Measurements from ENCODE around the gene HTR6.

Gene HTR6

GRCh38 chr1:19656134-19656779, 8.4 kb upstream of the HTR6 start:
- in situ Hi-C loops (cut with MboI; ENCODE audit: low sequenced_read_pairs), result no loop called here

GRCh38 chr1:19656780-19657466, 7.8 kb upstream of the HTR6 start:
- in situ Hi-C loops (cut with MboI; ENCODE audit: low sequenced_read_pairs), result no loop called here

GRCh38 chr1:19657511-19657910, 7.2 kb upstream of the HTR6 start:
- in situ Hi-C loops (cut with MboI; ENCODE audit: low sequenced_read_pairs), result no loop called here

DNA sequence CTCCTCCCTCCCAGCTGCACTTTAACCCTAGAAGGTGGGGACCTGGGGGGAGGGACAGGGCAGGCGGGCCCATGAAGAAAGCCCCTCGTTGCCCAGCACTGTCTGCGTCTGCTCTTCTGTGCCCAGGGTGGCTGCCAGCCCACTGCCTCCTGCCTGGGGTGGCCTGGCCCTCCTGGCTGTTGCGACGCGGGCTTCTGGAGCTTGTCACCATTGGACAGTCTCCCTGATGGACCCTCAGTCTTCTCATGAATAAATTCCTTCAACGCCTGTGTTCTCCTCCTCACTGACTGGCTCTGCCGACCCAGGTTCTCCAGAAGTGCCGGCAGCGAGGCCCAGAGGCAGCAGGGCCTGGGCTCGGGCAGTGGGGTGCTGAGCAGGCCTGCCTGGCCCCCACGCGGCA, 6.5 kb upstream of the HTR6 start:
- in situ Hi-C loops (cut with MboI; ENCODE audit: low sequenced_read_pairs), result no loop called here

GRCh38 chr1:19661721-19662228, 2.9 kb upstream of the HTR6 start:
- in situ Hi-C loops (cut with MboI; ENCODE audit: low sequenced_read_pairs), result no loop called here

DNA sequence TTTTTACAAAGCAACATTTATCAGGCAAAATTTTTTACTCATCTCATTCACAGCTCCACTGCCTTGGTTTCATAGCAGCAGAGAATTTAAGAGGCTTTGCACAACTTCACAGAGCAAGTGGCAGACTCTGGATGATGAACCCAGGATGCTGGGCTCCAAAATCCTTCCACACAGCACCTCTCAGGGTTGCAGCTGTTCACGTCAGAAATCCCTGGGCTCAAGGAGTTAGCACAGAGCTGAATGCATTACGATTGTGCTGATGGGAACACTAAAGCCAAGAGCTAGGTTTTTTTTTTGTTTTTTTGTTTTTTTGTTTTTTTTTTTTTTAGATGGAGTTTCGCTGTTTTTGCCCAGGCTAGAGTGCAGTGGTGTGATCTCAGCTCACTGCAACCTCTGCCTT, 2.4 kb upstream of the HTR6 start:
- in situ Hi-C loops (cut with MboI; ENCODE audit: low sequenced_read_pairs), result no loop called here

DNA sequence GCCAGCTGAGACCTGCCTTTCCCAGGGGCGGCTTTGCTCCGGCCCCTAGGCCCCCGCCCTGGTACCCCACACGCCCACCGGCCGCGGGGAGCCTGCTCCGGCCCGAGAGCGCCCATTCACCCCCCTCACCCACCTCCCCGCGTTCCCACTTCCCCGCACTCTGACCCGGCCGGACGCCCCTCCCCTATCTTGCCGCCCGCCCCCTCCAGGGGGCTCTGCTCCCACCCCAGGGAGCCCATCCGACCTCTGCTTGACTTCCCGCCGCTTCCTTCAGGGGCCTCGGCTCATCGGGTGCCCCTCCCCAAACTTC, 466 bp downstream of the HTR6 start:
- in situ Hi-C loops (cut with MboI; ENCODE audit: low sequenced_read_pairs), result no loop called here

DNA sequence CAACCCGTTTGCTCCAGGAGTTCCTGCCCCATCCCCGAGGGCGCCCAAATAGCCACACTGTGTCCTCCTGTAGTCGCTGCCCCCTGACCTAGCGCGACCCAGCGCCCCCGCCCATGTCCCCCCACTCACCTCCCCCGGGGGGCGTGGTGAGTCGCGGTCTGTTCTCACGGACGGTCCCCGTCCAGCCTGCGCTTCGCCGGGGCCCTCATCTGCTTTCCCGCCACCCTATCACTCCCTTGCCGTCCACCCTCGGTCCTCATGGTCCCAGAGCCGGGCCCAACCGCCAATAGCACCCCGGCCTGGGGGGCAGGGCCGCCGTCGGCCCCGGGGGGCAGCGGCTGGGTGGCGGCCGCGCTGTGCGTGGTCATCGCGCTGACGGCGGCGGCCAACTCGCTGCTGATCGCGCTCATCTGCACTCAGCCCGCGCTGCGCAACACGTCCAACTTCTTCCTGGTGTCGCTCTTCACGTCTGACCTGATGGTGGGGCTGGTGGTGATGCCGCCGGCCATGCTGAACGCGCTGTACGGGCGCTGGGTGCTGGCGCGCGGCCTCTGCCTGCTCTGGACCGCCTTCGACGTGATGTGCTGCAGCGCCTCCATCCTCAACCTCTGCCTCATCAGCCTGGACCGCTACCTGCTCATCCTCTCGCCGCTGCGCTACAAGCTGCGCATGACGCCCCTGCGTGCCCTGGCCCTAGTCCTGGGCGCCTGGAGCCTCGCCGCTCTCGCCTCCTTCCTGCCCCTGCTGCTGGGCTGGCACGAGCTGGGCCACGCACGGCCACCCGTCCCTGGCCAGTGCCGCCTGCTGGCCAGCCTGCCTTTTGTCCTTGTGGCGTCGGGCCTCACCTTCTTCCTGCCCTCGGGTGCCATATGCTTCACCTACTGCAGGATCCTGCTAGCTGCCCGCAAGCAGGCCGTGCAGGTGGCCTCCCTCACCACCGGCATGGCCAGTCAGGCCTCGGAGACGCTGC, 1.1 kb downstream of the HTR6 start:
- in situ Hi-C loops (cut with MboI; ENCODE audit: low sequenced_read_pairs), result no loop called here

- in situ Hi-C loops (cut with MboI; ENCODE audit: low sequenced_read_pairs), result no loop called here
These were observed 4.2 kb downstream of the HTR6 start for GRCh38 chr1:19668888-19669287.

DNA sequence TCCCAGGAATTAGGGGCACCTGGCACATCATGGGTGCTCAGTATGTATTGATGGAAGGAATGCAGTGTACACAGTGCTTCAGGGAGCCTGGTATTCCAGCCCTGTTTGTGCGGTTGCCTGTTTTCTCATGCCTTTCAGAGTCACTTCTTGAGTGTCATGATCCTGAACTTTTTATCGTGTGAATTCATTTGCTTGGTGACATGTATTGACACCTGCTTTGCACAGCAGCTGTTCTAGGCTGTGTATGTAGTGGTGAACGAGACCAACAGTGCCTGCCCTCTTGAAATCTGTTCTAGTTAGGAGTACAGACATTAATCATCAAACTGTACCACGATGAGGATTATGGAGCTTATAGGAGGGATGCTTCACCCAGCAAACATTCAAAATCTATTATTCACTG, 6.1 kb downstream of the HTR6 start:
- in situ Hi-C loops (cut with MboI; ENCODE audit: low sequenced_read_pairs), result no loop called here

GRCh38 chr1:19672237-19672636, 7.6 kb downstream of the HTR6 start:
- in situ Hi-C loops (cut with MboI; ENCODE audit: low sequenced_read_pairs), result no loop called here

- in situ Hi-C loops (cut with MboI; ENCODE audit: low sequenced_read_pairs), result no loop called here
These were observed 11.1 kb downstream of the HTR6 start for GRCh38 chr1:19675797-19676196.

DNA sequence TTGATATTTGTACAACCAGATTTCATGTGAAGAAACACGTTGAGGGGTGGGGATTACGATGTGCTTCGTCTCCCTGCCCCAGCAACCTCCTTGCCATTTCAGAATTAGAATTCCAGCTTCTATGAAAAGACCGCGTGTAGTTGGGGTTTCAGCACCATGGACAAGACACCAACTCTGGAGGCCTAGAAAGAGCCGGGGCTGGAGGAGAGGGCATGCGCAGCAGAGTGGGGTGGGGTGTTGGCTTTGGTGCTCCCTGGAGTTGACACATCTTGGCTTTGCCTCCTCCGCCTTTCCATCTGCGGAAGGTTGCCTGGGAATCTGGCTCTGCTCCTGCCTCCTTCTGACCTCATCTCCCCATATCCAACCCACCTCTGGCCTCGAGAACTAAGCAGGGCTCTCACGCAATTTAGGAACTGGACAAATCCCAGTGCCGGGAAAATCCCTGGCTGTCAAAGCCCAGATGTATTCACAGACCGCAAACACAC, 11.8 kb downstream of the HTR6 start:
- in situ Hi-C loops (cut with MboI; ENCODE audit: low sequenced_read_pairs), result no loop called here

- in situ Hi-C loops (cut with MboI; ENCODE audit: low sequenced_read_pairs), result no loop called here
These were observed 13.8 kb downstream of the HTR6 start for GRCh38 chr1:19678493-19678892.

DNA sequence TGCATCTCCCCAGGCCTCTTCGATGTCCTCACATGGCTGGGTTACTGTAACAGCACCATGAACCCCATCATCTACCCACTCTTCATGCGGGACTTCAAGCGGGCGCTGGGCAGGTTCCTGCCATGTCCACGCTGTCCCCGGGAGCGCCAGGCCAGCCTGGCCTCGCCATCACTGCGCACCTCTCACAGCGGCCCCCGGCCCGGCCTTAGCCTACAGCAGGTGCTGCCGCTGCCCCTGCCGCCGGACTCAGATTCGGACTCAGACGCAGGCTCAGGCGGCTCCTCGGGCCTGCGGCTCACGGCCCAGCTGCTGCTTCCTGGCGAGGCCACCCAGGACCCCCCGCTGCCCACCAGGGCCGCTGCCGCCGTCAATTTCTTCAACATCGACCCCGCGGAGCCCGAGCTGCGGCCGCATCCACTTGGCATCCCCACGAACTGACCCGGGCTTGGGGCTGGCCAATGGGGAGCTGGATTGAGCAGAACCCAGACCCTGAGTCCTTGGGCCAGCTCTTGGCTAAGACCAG, 14.3 kb downstream of the HTR6 start:
- in situ Hi-C loops (cut with MboI; ENCODE audit: low sequenced_read_pairs), result no loop called here

- in situ Hi-C loops (cut with MboI; ENCODE audit: low sequenced_read_pairs), result no loop called here
These were observed 15.0 kb downstream of the HTR6 start for GRCh38 chr1:19679691-19680090.

- in situ Hi-C loops (cut with MboI; ENCODE audit: low sequenced_read_pairs), result no loop called here
These were observed 16.0 kb downstream of the HTR6 start for GRCh38 chr1:19680644-19681043.

DNA sequence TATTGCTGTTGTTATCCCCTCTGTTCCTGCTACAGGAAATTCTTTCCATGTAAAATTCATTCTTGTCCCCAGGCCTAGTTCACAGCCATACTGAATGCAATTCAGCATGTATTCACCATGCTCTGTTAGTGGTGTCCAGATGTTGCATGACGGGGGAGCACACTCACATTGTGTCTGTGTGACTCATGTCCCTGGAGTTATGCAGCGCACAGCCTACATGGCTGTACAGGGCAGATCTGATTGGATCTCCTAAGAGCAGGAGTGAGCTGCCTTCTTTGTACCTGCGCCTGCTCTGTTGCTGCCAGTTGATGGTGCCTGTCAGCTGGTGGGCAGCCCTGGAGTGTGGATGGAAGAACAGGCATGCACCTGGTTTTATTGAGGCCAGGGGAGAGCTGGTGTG, 17.6 kb downstream of the HTR6 start:
- in situ Hi-C loops (cut with MboI; ENCODE audit: low sequenced_read_pairs), result no loop called here

DNA sequence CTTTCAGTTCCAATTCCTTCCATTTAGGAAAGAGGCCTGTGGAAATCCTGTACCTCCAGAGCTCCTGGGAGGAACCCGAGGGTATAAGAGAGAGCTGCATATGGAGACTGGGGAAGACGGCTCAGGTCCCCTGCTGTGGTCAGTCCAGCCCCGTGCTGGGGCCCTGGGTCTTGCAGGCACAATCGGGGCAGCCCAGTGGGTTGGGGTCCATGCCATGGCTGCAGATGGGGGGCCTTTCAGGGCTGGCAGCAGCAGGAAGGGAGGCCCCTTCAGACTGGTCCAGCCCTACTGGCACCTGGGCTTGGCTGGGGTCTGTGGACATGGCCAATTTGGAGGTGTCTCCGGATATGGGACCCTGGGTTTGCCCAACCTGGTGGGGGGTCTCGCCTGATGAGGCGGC, 18.2 kb downstream of the HTR6 start:
- in situ Hi-C loops (cut with MboI; ENCODE audit: low sequenced_read_pairs), result no loop called here

DNA sequence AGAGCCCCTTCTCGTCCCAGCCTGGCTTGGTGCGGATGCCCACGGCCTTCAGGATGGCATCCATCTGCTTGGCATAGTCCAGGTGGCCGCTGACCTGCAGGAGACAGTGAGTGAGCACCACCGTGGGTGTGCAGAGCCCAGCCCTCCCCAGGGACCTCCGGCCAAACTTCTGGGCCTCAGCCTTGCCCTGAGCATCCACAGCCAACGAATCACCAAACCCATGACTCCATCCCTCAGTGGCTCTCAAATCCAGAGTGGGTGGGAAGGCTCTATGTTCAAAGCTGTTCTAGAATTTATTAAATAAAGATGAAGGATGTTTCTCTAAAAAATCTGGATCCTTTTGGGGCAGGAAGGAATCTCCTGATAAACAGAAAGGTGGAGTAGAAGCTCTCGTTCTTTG, 18.7 kb downstream of the HTR6 start:
- in situ Hi-C loops (cut with MboI; ENCODE audit: low sequenced_read_pairs), result no loop called here

DNA sequence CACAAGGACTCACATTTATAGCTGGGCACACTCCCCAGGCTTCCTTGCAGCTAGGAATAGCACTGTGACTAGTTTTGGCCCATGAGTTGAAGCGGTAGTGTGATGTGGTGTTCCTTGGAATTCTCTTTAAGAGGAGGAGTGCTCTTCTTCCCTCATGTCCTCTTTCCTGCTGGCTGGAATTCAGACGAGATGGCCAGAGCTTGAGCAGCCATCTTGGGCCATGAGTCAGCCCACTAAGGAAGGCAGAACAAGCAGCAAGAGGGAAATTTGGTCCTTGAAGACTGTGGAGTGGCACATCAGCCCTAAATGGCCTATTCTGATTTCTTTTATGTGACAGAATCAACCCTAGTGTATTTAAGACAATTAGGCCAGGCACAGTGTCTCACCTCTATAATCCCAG, 20.0 kb downstream of the HTR6 start:
- in situ Hi-C loops (cut with MboI; ENCODE audit: low sequenced_read_pairs), result no loop called here
